GM12872 (cell line): ENCODE results near the gene HMGB2.

Experiments used
- CTCF ChIP-seq: IDR thresholded peaks from 3 replicates; pipeline ENCODE4 v1.5.1; 2011; ENCODE audit warnings: low read depth, mild to moderate bottlenecking, low read length, moderate library complexity; ENCODE audit not compliant: insufficient read depth

HMGB2 gene

GRCh38 chr4:173333658-173334084, 487 bp downstream of the HMGB2 start:
- TF ChIP-seq CTCF: no peak

GRCh38 chr4:173332963-173333657, 1.0 kb downstream of the HMGB2 start:
- no peak for TF ChIP-seq CTCF

GRCh38 chr4:173332021-173332487, 2.1 kb downstream of the HMGB2 start:
- TF ChIP-seq CTCF: no peak

GRCh38 chr4:173330590-173330989, 3.6 kb downstream of the HMGB2 start:
- TF ChIP-seq CTCF: no peak

GRCh38 chr4:173328236-173328901, 5.8 kb downstream of the HMGB2 start:
- TF ChIP-seq CTCF: no peak

GRCh38 chr4:173325007-173325736, 9.0 kb downstream of the HMGB2 start:
- no peak for TF ChIP-seq CTCF

- TF ChIP-seq CTCF: no peak
Observed at GRCh38 chr4:173319696-173320095, 14.5 kb downstream of the HMGB2 start.
